Activated T-cell treated with anti-CD3 and anti-CD28 coated beads for 1 hour (primary cell): ENCODE measurements around the gene MICAL3.

ENCODE experiments used
- DNase-seq: peaks from one replicate; pipeline ENCODE4 v3.0.0-alpha.2; 2020; ENCODE audit warnings: low read depth

Gene MICAL3

DNA sequence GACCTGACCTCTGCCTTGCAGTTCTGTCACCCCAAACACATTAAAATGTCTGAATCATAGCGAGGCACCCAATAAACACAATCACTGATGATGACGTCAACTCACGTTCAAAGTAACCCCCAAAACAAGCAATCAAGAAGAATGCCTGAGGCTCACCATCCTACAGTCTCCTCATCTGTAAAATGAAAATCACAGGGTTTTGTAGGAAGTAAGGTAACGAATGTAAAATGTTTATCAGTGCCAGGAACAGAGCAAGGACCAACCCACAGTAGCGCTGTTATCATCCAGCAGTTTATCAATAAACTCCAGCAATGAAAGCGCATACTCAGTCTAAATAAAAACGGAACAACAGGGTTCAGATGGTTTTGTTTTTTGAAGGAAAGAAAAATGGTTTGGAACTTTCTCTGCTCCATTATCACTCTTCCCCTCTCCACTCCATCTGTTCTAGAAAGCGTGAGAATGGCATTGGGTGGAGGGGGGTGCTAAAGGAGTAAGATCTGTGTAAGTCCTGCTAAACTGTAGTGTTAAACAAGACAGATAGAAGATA is 110.5 kb downstream of the MICAL3 start:
- DNase-seq = no peak

DNA sequence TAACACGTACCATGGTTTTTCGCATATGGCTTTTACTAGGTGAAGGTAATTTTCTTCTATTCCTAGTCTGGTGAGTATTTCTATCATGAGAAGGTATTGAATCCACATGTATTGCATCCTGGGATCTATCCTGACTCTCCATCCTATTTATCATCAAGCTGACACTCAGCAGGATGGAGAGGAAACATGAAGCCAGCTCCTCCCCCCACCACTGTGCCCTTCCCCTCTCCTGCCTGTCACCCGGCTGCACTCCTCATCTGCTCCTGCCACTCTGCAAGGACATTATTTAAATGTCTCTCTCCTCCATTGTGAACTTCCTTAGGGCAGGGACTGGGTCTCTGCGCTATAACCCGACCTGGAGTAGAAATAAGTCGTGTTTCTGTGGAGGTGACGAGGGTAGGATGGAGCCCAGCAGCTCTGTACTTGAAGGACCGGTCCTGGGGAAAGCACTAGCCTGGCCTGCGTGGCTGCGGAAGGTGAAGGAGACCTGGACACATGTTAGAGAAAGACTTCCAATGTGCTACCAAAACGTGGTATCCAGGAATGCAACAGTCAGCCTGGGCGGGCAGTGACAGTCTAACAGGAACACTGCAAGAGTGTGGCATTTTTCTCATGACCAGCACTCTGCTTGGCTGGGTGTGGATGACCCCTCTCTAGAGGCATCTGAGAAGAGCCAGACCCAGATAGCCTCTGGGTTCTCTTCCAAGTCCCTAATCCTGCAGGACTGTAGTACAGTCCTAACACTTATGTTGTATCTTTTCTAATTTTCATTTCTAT is 111.2 kb downstream of the MICAL3 start:
- no peak for DNase-seq

GRCh38 chr22:17911887-17912286 is 112.5 kb downstream of the MICAL3 start:
- no peak for DNase-seq

GRCh38 chr22:17911312-17911705 is 113.1 kb downstream of the MICAL3 start:
- DNase-seq = no peak

DNA sequence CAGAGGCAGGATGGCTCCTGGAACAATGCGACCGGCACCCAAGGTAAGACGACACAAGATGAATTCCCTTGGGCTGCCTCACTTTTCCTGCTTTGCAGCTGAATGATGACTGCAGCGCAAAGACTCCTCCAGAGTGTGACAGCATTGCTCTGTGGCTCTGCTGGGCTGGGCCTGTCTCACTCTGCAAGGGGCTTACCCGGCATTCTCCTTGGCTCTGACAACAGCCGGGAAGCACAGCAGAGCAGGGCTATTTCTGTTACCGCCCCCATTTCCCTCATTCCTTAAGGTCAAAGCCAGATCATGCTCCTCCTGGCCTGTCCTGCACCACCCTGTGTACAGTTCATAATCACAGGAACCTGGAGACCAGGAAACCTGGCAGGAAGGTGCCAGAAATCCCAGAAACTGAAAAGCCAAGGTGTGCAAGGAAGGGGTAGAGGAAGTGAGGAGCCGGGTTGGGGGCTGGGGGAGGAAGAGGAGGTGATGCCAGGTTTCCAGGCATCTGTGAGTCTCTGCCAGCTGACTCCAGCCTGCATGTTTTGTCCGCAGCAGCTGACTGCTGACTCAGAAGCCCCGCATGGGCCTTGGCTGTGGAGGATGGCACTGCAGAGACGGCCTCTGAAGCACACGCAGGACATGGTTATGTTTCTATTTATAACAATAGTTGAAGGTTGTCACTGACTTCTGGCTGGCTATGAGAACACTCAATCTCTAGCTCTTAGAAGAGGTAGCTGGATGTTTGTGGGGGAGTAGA is 113.6 kb downstream of the MICAL3 start:
- no peak for DNase-seq

- DNase-seq = no peak
Measured at GRCh38 chr22:17907748-17908051, 116.7 kb downstream of the MICAL3 start.

GRCh38 chr22:17906978-17907747 is 117.2 kb downstream of the MICAL3 start:
- no peak for DNase-seq

- no peak for DNase-seq
Measured at GRCh38 chr22:17905445-17905844, 118.9 kb downstream of the MICAL3 start.

DNA sequence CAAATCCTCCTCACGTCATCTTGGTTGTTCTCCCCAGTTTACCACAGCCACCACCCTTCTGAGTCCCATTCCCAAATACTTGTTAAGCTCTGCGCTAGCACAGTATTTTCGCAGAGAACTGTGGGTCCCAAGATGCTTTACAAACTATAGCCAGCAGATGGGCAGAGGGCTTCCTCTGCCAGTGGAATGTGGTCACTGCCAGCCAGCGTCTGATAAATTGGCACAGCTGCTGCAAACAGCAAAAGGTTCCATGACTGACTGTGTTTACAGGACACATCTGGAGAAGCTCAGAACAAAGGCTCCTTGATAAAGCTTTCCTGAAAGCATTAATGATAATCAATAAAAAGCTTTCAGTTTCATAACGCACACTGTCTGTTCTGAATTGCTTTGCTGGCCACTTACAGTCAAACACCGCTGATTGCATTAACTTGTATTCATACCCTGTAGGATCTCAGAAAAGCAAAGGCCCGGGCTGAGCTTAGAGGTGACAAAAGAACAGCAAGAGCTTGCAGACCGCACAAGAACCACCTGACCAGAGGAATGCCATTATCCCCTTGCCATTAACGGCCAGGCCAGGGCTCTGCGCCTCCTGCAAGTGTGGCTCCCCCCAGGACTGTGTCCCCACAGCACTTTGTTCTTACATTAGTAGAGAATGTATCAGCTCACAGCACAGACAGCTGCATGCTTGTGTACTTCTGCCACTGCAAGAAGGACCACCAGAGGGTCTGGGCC is 120.6 kb downstream of the MICAL3 start:
- no peak for DNase-seq

DNA sequence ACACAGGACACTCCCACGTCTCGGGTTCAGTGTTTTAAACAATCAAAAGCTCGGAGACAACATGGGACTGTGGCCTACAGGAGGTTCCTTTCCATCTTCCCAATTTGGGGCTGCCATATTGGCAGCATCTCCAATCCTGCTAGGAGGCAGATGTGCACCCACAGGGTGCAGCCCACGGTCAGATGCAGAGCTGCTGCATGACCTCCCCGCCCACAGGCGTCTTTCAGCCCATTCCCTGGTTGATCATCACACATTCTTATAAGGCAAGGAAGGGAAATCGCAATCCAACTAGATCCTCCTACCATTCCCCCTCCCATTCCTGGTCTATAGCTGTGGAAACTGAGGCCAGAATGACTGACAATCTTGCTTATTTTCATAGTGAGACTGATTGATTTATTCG is 121.4 kb downstream of the MICAL3 start:
- DNase-seq = no peak

DNA sequence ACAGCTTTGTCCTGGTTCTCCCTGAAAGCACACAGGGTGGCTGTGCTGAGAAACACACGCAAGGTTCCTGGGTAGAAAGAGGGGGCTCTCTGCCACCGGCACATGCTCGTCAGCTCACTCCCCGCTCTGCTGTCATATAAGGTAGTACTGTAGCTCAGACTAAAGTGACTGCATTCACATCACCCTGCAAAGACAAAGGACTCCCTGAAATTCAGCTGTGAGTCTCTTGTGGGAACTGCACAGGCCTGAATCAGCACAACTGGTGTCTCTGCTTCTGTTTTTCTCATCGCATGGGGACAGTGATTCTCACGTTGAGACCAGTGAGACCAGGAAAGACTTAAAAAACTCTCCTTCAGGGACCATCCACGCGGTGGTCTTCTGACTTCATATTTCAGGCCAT is 126.0 kb downstream of the MICAL3 start:
- DNase-seq = no peak

GRCh38 chr22:17897858-17898257 is 126.5 kb downstream of the MICAL3 start:
- DNase-seq = no peak

DNA sequence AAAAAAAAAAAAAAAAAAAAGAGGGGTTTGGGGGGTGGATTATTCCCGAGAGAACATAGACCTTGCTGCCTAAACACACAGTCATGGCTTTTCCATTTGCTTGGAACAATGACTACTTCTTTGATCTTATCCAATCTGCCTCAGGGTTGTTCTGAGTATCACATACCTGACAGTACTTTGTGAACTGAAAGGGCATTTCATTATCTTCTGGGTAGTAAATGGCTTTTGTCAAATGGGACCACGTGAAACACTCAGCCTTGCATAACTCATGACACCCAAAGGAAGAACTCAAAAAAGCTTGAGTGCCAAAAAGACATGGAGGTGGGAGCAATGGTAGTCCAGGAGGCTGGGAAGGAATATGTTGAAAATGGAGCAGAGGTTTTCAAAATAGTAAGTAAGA is 126.9 kb downstream of the MICAL3 start:
- no peak for DNase-seq

GRCh38 chr22:17896586-17896985 is 127.8 kb downstream of the MICAL3 start:
- no peak for DNase-seq

GRCh38 chr22:17893900-17894535 is 130.3 kb downstream of the MICAL3 start:
- DNase-seq = no peak

DNA sequence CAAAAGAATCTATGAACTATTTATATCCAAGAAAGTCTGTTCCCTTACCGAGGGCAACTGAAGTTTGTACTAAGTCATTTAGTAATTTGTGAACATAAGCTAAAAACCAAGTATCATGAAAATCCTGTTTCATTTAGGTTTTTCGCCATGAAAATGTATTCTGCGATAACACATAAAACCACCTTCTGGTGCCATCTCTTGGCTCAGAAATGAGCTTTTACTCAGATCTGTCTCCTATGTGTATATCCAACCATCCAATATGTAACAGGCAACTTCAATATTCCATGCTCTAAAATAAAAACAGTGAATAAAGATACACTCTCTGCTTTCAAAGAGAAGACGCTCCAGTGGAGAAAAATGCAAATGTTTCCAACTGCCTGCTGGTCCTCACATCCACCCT is 132.0 kb downstream of the MICAL3 start:
- no peak for DNase-seq

DNA sequence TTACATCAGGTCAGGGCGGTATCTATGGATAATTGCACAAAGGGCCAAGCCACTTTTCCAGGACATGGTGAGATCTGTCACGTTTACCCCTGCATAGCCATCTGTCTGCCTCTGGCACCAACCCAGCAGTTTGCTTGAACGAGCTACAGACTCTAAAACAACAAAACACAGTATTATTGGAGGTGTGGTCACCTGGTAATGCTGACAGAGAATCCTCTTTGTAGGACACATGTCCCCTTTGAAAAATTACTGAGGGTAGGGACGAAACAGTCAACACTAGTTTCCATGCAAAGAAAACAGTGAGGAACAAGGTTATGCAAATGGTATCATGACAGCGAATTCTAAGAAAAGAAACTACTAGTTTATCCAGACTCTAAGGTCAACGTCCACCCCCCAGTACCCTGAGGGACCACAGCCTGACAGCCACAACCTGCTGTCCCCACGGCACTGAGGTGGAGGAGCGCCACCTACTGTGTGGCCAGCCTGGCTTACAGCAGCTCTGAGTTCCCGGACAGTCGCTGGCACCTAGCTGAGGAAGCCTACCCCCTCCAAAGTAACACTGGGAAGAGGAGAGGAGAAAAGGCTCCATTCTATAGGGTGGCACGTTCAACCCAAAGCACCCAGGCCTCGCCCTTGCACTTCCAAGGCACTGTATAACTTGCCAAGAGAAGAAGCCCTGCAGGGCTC is 132.7 kb downstream of the MICAL3 start:
- DNase-seq = no peak

- no peak for DNase-seq
Measured at GRCh38 chr22:17890892-17891291, 133.5 kb downstream of the MICAL3 start.

DNA sequence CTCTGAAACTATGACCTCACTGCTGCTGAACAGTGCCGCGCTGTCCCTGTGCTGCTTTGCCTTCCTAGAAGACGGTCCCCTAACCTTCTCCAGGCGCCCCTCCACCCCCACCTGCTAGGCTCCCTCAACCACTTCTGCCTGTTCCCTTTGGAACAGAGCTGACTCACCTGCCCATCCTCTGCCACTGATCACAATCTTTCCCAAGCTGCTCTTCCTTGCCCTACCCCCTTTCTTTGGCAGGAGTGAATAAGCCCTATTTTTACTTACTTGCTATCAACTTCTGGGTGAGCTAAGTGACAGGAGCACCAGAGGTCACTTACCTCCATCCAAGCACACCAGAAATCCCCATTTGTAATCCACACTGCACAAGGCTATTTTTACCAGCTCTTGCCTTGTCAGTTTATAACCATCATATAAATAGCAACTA is 134.1 kb downstream of the MICAL3 start:
- no peak for DNase-seq

GRCh38 chr22:17888855-17889254 is 135.5 kb downstream of the MICAL3 start:
- no peak for DNase-seq

DNA sequence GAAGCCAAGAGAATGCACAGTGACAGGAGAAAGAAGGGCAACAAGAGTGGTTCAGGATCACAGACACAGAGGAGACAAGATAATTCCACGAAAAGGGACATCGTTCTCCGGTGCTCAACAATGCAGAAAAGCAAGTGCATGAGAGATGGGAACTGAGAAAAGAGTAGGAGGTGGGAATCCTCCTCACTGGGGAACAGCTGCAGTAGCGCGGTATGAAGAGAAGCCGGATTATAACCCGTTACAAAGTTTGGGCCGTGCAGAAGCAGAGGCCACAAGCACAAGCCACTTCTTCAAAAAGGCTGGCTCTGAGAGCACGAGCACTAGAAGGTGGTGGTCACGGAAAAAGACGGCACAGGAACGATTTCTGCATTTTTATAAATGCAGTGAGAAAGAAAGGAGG is 135.9 kb downstream of the MICAL3 start:
- no peak for DNase-seq
